GM19468 (cell line): ENCODE results near the gene ADCK1.
"Not testable (repeated sequence)": the region's sequence is repeated elsewhere in the genome, so short reads cannot be mapped to it uniquely, and the experiment has no call there.

Experiments used
- ATAC-seq: cut with Tn5 transposase; IDR thresholded peaks from one replicate; pipeline ENCODE4 v1.9.1; 2021; ENCODE audit warnings: mild to moderate bottlenecking, moderate library complexity, moderate number of reproducible peaks; ENCODE audit not compliant: unreplicated experiment; ENCODE audit errors: extremely low read depth

Gene ADCK1

GRCh38 chr14:77799863-77800730 is at the start of gene ADCK1:
TSS of gene ADCK1 (plus strand) at chr14:77800109. CDS start at chr14:77818979, 18,870 bp downstream.
- peak; percentile 93 for ATAC-seq

- no peak for ATAC-seq
These were observed 47.6 kb upstream of the ADCK1 start for GRCh38 chr14:77752266-77752665.

- ATAC-seq = no peak
These were observed 47.0 kb upstream of the ADCK1 start for GRCh38 chr14:77752799-77753516.

GRCh38 chr14:77760381-77761204 is 39.3 kb upstream of the ADCK1 start, which contains the start of gene SNW1:
TSS of gene SNW1 (minus strand) at chr14:77761156. CDS start at chr14:77761127, 29 bp downstream.
- peak; percentile 96 for ATAC-seq

GRCh38 chr14:77761205-77761931 is 38.5 kb upstream of the ADCK1 start:
- ATAC-seq = no peak

- ATAC-seq = no peak
These were observed 36.6 kb upstream of the ADCK1 start for GRCh38 chr14:77763316-77763715.

GRCh38 chr14:77763978-77764377 is 35.9 kb upstream of the ADCK1 start:
- no peak for ATAC-seq

GRCh38 chr14:77768442-77769069 is 31.4 kb upstream of the ADCK1 start:
- ATAC-seq = not testable (repeated sequence)

- ATAC-seq = not testable (repeated sequence)
These were observed 25.9 kb upstream of the ADCK1 start for GRCh38 chr14:77773966-77774365.

- no peak for ATAC-seq
These were observed 17.7 kb upstream of the ADCK1 start for GRCh38 chr14:77782202-77782601.

GRCh38 chr14:77786148-77786547 is 13.8 kb upstream of the ADCK1 start:
- ATAC-seq = no peak

GRCh38 chr14:77790566-77791224 is 9.2 kb upstream of the ADCK1 start:
- no peak for ATAC-seq

- no peak for ATAC-seq
These were observed 8.7 kb upstream of the ADCK1 start for GRCh38 chr14:77791225-77791600.

- not testable (repeated sequence) for ATAC-seq
These were observed 6.7 kb upstream of the ADCK1 start for GRCh38 chr14:77793255-77793654.

- no peak for ATAC-seq
These were observed 5.6 kb upstream of the ADCK1 start for GRCh38 chr14:77794357-77794756.

GRCh38 chr14:77799456-77799855 is 453 bp upstream of the ADCK1 start:
- ATAC-seq = not testable (repeated sequence)

GRCh38 chr14:77800814-77801213 is 905 bp downstream of the ADCK1 start:
- ATAC-seq = no peak

GRCh38 chr14:77804592-77804991 is 4.7 kb downstream of the ADCK1 start:
- no peak for ATAC-seq

GRCh38 chr14:77805706-77806105 is 5.8 kb downstream of the ADCK1 start:
- no peak for ATAC-seq
